ENCODE results near the gene GRIK4. TPM values are rescaled to one million over a fixed set of nuclear protein-coding genes. Genes with fewer than 3 reads are reported as not detected.
A peak's percentile ranks its signal among the peaks of the same experiment; 100 is the strongest.
"Not testable (repeated sequence)": the region's sequence is repeated elsewhere in the genome, so short reads cannot be mapped to it uniquely, and the experiment has no call there.

GRIK4 gene
- total RNA-seq, 3 donors from 2014 or later, result 0.05 to 0.30 (median 0.11) TPM

DNA sequence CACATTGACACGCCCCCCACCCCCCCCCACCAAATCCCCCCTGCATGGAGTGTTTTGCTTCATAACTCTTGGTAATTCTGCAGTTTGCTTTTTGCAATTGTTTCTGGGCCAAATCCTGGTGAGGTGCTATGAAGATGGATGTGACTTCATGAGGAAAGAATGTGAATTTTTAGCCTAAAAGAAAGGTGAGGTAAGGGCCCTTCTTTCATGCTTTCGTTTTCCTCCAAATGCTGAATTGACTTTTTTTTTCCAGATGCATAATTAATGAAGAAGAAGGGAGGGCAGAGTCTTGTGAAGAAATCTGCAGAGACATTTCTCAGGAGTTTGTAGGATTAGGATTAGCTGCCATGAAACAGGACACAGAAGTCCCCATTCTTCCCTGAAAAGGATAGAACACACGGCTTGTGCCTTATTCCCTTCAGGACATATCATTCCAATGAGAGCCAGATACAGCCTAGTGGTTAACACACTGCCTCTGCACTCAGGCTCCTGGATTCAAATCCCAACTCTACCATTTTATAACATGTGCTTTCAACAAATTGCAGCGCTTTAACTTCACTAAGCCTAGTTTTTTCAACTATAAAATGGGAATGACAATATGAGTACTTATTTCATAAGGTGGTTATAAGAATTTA is 492.8 kb downstream of the GRIK4 start:
- Mint-ChIP-seq H3K27me3 (ENCODE audit: low read depth) (peaks cover 29% of the 10 kb centered on the region), H3K4me1 (ENCODE audit: low read depth) (no peaks in the 10 kb centered on the region), H3K4me3 (no peak overlapping the region), H3K36me3 (ENCODE audit: insufficient read depth) (no peaks in the 10 kb centered on the region), H3K9me3 (peaks cover 4% of the 10 kb centered on the region)
- DNase-seq (no peak), ATAC-seq (no peak)

- ATAC-seq (no peak), DNase-seq (no peak)
- peaks cover 33% of the 10 kb centered on the region for H3K27me3 Mint-ChIP-seq (ENCODE audit: low read depth)
- no peaks in the 10 kb centered on the region for H3K4me1 Mint-ChIP-seq (ENCODE audit: low read depth)
- H3K9me3 Mint-ChIP-seq, result peaks cover 4% of the 10 kb centered on the region
- no peaks in the 10 kb centered on the region for H3K36me3 Mint-ChIP-seq (ENCODE audit: insufficient read depth)
- H3K4me3 Mint-ChIP-seq, result no peak overlapping the region
These were observed 495.4 kb downstream of the GRIK4 start for GRCh38 chr11:121006922-121007321.

DNA sequence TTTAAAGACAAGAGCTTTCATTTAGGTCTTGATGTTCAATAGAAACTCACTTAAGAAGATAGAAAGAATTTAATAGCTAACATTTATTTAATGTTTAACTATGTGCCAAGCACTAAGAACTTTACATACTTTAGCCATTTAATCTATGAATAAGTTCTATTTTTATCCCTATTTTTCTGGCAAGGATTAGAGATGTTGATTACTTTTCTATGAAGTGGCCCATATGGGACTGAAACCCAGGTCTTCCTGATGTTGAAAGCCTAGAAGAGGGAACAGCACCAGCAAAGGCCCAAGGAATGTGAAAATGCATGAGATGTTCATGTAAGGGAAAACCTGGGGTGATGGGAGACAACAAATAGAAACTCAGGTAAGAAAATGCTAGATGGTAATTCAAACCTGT is 497.0 kb downstream of the GRIK4 start:
- Mint-ChIP-seq H3K27me3 (ENCODE audit: low read depth) (peaks cover 35% of the 10 kb centered on the region), H3K36me3 (ENCODE audit: insufficient read depth) (no peaks in the 10 kb centered on the region), H3K4me1 (ENCODE audit: low read depth) (no peaks in the 10 kb centered on the region), H3K9me3 (peaks cover 4% of the 10 kb centered on the region), H3K4me3 (no peak overlapping the region)
- DNase-seq, result no peak
- ATAC-seq, result no peak

GRCh38 chr11:121012091-121012490 is 500.5 kb downstream of the GRIK4 start:
- no peaks in the 10 kb centered on the region for H3K36me3 Mint-ChIP-seq (ENCODE audit: insufficient read depth)
- H3K9me3 Mint-ChIP-seq, result no peaks in the 10 kb centered on the region
- no peak for ATAC-seq
- no peaks in the 10 kb centered on the region for H3K4me1 Mint-ChIP-seq (ENCODE audit: low read depth)
- peaks cover 20% of the 10 kb centered on the region for H3K27me3 Mint-ChIP-seq (ENCODE audit: low read depth)
- H3K4me3 Mint-ChIP-seq, result no peak overlapping the region
- no peak for DNase-seq

- H3K4me1 Mint-ChIP-seq (ENCODE audit: low read depth), result peaks cover 5% of the 10 kb centered on the region
- ATAC-seq, result no peak
- DNase-seq, result no peak
These were observed 507.2 kb downstream of the GRIK4 start for GRCh38 chr11:121018746-121019145.

GRCh38 chr11:121021718-121022117 is 510.2 kb downstream of the GRIK4 start:
- ATAC-seq; H3K4me3 Mint-ChIP-seq; H3K27me3 Mint-ChIP-seq (ENCODE audit: low read depth); H3K36me3 Mint-ChIP-seq (ENCODE audit: insufficient read depth); H3K9me3 Mint-ChIP-seq; DNase-seq: not testable (repeated sequence)
- peaks cover 21% of the 10 kb centered on the region for H3K4me1 Mint-ChIP-seq (ENCODE audit: low read depth)

More at GRCh38 chr11:121018746-121019145, 507.2 kb downstream of the GRIK4 start:
- Mint-ChIP-seq H3K36me3 (ENCODE audit: insufficient read depth) (no peaks in the 10 kb centered on the region), H3K4me3 (no peak overlapping the region), H3K9me3 (no peaks in the 10 kb centered on the region), H3K27me3 (ENCODE audit: low read depth) (peaks cover 8% of the 10 kb centered on the region)

GRCh38 chr11:121023848-121024751 is 512.6 kb downstream of the GRIK4 start, which contains the start of gene TBCEL:
Gene TBCEL (plus strand): TSS chr11:121024102. CDS start chr11:121045691, 21,589 bp downstream.
- DNase-seq (peak; percentile 77), ATAC-seq (peak; percentile 92)
- H3K36me3 Mint-ChIP-seq (ENCODE audit: insufficient read depth), result no peaks in the 10 kb centered on the region
- peaks cover 8% of the 10 kb centered on the region for H3K27me3 Mint-ChIP-seq (ENCODE audit: low read depth)
- peak within 1 kb of the TSS; percentile 89 for H3K4me3 Mint-ChIP-seq
- no peaks in the 10 kb centered on the region for H3K9me3 Mint-ChIP-seq
- H3K4me1 Mint-ChIP-seq (ENCODE audit: low read depth), result peaks cover 23% of the 10 kb centered on the region

- ATAC-seq, result no peak
- Mint-ChIP-seq H3K36me3 (ENCODE audit: insufficient read depth) (peaks cover under 1% of the 10 kb centered on the region), H3K27me3 (ENCODE audit: low read depth) (peaks cover 7% of the 10 kb centered on the region), H3K9me3 (no peaks in the 10 kb centered on the region), H3K4me3 (peak overlapping the region; percentile 89), H3K4me1 (ENCODE audit: low read depth) (peaks cover 27% of the 10 kb centered on the region)
- DNase-seq, result no peak
These were observed 513.4 kb downstream of the GRIK4 start for GRCh38 chr11:121024989-121025388.

DNA sequence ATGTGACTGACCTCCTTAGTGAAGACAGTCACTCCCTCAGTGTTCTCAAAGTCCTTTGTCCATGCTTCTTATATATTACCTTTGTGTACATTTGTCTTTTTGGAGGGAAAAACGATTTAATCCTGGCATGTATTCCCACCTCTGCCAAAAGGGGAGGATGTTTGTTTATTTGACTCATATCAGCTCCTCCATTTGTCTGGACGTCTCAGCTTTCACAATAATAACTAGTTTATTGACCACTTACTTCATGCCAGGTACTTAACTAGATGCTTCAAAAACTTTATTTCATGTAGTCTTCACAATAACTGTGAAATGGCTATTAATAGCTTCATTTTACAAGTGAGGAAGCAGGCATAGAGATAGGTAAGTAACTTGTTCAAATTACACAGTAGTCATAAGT is 517.6 kb downstream of the GRIK4 start:
- Mint-ChIP-seq H3K4me1 (ENCODE audit: low read depth) (peaks cover 24% of the 10 kb centered on the region), H3K9me3 (no peaks in the 10 kb centered on the region), H3K27me3 (ENCODE audit: low read depth) (no peaks in the 10 kb centered on the region), H3K4me3 (no peak overlapping the region), H3K36me3 (ENCODE audit: insufficient read depth) (peaks cover 5% of the 10 kb centered on the region)
- ATAC-seq (no peak), DNase-seq (no peak)

DNA sequence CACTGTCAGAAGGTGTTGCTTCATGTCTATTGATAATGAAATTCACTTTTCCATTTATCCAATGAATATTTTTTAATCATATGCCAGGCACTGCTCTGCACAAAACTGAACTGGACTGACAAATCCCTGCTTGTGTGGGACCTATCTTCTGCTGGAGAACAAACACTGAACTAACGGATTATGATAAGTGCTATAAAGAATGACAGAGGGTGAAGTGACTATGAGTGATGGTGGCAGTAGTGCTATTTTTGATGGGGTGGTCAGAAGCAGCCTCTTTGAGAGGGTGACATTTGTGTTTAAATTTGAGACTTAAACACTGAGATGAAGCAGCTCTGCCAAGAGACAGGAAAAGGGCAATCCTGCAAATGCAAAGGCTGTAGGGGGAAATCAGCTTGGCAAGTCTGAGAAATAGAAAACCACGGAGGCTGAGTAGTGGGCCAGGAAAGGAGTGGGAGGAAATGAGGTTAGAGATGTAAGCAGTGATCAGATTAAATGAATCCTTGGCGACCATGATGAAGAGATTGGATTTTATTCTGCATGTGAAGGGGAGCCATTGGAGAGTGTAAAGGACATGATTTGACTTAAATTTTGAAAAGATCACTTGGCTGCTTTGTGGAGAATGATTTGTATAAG is 518.4 kb downstream of the GRIK4 start:
- Mint-ChIP-seq H3K4me3 (no peak overlapping the region), H3K4me1 (ENCODE audit: low read depth) (peaks cover 19% of the 10 kb centered on the region), H3K27me3 (ENCODE audit: low read depth) (no peaks in the 10 kb centered on the region), H3K9me3 (no peaks in the 10 kb centered on the region), H3K36me3 (ENCODE audit: insufficient read depth) (peaks cover 5% of the 10 kb centered on the region)
- DNase-seq (no peak), ATAC-seq (no peak)

- H3K4me3 Mint-ChIP-seq, result no peak overlapping the region
- peaks cover 20% of the 10 kb centered on the region for H3K4me1 Mint-ChIP-seq (ENCODE audit: low read depth)
- no peaks in the 10 kb centered on the region for H3K27me3 Mint-ChIP-seq (ENCODE audit: low read depth)
- H3K9me3 Mint-ChIP-seq, result no peaks in the 10 kb centered on the region
- no peak for ATAC-seq
- H3K36me3 Mint-ChIP-seq (ENCODE audit: insufficient read depth), result peaks cover 5% of the 10 kb centered on the region
- DNase-seq, result no peak
These were observed 519.6 kb downstream of the GRIK4 start for GRCh38 chr11:121031167-121031566.

GRCh38 chr11:121031648-121032047 is 520.1 kb downstream of the GRIK4 start:
- not testable (repeated sequence) for H3K36me3 Mint-ChIP-seq (ENCODE audit: insufficient read depth); DNase-seq; ATAC-seq; H3K27me3 Mint-ChIP-seq (ENCODE audit: low read depth); H3K9me3 Mint-ChIP-seq; H3K4me3 Mint-ChIP-seq
- H3K4me1 Mint-ChIP-seq (ENCODE audit: low read depth), result peaks cover 22% of the 10 kb centered on the region

GRCh38 chr11:121032546-121032945 is 521.0 kb downstream of the GRIK4 start:
- Mint-ChIP-seq H3K4me3 (no peak overlapping the region), H3K36me3 (ENCODE audit: insufficient read depth) (peaks cover 5% of the 10 kb centered on the region), H3K4me1 (ENCODE audit: low read depth) (peaks cover 21% of the 10 kb centered on the region), H3K27me3 (ENCODE audit: low read depth) (no peaks in the 10 kb centered on the region), H3K9me3 (no peaks in the 10 kb centered on the region)
- DNase-seq (no peak), ATAC-seq (no peak)

- ATAC-seq (no peak), DNase-seq (no peak)
- Mint-ChIP-seq H3K27me3 (ENCODE audit: low read depth) (no peaks in the 10 kb centered on the region), H3K9me3 (no peaks in the 10 kb centered on the region), H3K36me3 (ENCODE audit: insufficient read depth) (peaks cover 8% of the 10 kb centered on the region), H3K4me1 (ENCODE audit: low read depth) (peaks cover 20% of the 10 kb centered on the region), H3K4me3 (no peak overlapping the region)
These were observed 522.1 kb downstream of the GRIK4 start for GRCh38 chr11:121033635-121034034.
